ENCODE measurements around the gene OR10A4.

DNA sequence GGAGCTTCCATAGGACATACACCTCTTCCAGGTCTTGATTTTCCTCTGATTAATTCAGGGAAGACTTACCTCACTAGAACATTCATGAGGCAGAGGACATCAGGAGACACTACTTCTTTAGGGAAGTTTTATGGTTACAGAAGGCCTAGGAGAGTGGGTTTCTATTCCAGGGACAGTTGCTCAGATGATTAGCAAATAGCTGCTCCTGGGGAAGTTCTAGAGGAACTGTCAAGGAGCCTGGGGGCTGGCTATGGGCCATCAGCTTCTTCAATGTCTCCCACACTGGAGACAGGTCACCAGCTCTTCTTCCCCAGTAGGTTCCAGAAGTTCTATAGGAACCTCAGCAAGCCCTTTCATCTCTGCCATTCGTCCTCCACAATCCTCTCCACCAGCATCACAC, 42.4 kb upstream of the OR10A4 start:
- TF ChIP-seq, protein P1, sequence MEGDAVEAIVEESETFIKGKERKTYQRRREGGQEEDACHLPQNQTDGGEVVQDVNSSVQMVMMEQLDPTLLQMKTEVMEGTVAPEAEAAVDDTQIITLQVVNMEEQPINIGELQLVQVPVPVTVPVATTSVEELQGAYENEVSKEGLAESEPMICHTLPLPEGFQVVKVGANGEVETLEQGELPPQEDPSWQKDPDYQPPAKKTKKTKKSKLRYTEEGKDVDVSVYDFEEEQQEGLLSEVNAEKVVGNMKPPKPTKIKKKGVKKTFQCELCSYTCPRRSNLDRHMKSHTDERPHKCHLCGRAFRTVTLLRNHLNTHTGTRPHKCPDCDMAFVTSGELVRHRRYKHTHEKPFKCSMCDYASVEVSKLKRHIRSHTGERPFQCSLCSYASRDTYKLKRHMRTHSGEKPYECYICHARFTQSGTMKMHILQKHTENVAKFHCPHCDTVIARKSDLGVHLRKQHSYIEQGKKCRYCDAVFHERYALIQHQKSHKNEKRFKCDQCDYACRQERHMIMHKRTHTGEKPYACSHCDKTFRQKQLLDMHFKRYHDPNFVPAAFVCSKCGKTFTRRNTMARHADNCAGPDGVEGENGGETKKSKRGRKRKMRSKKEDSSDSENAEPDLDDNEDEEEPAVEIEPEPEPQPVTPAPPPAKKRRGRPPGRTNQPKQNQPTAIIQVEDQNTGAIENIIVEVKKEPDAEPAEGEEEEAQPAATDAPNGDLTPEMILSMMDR (conservative IDR thresholded peaks at IDR 0.05 in 1 of 2, IDR thresholded peaks at IDR 0.05 in 1 of 2; ENCODE audit: extremely low read depth in 1 of 2, insufficient read depth in 1 of 2, low read depth in 1 of 2, low read length in 2 of 2) = no peak
- TF ChIP-seq EZH2 (IDR thresholded peaks at IDR 0.05; ENCODE audit: borderline replicate concordance, low read length) = no peak
